Kidney glomerular epithelial cell (primary cell): Measurements from ENCODE around the gene FUT4.
A peak's percentile ranks its signal among the peaks of the same experiment; 100 is the strongest.
"Not testable (repeated sequence)": the region's sequence is repeated elsewhere in the genome, so short reads cannot be mapped to it uniquely, and the experiment has no call there.

Source experiments
- DNase-seq: peaks from one replicate; lab custom pipeline; 2025; lab: John Stamatoyannopoulos, UW

The FUT4 gene

DNA sequence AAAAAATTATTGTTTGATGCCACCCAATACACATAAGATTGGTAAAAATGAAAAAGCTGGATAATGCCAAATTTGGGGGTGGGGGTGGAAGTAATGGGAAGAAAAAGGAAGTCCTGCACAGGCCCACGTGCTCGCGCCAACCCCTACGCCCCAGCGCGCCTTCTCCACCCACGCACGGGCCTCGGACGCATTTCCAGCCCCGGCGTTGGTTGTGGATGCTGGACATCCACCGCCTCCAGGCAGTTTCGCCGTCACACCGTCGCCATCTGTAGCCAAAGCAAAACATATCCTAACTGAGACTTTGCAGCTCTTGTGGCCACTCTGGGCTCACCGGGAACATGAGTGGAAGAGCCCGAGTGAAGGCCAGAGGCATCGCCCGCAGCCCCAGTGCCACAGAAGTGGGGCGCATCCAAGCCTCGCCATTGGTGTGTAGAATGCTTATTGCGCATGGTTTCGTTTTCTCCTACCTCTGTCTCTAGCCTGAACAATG lies 23.5 kb downstream of the FUT4 start, which contains the start of gene PIWIL4:
PIWIL4 (plus strand) TSS at position 188 of the 490 bp plus-strand sequence; CDS start at position 339, 151 bp downstream.
- no peak for DNase-seq

DNA sequence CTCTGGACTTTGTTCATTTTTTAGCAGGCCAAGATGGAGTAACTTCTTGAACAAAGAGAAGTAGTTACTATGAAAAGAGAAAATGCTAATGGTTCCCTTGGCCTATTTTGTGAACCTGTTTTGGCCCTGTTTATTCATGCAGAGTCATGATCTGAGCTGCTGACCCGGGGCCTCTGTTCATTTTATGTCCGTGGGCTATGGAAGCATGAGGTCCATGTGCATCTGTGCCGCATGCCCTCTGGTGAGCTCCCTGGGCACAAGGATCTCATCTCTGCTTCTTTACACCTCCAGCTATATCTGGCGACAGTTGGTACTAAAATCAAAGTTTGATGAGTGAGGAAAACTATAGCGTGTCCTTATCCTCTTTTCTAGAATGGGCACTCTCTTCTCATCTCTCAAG lies 24.5 kb downstream of the FUT4 start:
- DNase-seq: no peak

GRCh38 chr11:94568717-94569116 lies 25.0 kb downstream of the FUT4 start:
- DNase-seq: no peak

DNA sequence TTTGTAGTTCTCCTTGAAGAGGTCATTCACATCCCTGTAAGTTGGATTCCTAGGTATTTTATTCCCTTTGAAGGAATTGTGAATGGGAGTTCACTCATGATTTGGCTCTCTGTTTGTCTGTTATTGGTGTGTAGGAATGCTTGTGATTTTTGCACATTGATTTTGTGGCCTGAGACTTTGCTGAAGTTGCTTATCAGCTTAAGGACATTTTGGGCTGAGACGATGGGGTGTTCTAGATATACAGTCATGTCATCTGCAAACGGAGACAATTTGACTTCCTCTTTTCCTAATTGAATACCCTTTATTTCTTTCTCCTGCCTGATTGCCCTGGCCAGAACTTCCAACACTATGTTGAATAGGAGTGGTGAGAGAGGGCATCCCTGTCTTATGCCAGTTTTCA lies 29.3 kb downstream of the FUT4 start:
- not testable (repeated sequence) for DNase-seq

DNA sequence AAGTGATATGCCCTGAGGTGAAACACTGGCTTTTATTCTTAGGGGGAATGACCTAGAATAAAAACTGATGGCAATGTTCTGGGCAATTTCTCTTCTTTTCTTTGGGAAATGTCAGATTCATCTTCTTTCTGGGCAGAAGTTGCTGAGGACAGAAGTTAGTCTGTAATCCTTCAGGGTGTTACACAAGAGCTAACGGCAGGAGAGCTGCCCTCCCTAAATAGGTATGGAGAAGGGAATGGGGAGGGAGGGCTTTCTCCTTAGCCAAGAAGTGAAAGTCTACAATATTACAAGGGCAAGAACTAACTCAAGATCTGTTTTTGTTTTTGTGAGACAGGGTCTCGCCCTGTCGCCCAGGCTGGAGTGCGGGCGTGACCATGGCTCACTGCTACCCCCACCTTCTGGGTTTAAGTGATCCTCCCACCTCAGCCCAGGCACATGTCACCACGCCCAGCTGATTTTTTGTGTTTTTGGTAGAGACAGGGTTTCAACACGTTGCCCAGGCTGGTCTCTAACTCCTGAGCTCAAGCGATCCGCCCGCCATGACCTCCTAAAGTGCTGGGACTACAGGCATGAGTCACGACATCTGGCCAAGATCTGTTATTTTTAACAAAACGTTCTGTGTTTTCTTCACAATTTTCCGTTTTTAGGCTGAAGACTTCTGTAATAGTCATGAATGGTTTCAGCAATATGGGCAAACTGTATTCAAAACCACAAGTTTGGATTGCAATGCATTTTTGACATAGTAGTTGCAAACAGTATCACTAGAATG lies 30.7 kb downstream of the FUT4 start:
- DNase-seq: no peak

GRCh38 chr11:94576306-94576705 lies 32.6 kb downstream of the FUT4 start:
- DNase-seq: no peak

DNA sequence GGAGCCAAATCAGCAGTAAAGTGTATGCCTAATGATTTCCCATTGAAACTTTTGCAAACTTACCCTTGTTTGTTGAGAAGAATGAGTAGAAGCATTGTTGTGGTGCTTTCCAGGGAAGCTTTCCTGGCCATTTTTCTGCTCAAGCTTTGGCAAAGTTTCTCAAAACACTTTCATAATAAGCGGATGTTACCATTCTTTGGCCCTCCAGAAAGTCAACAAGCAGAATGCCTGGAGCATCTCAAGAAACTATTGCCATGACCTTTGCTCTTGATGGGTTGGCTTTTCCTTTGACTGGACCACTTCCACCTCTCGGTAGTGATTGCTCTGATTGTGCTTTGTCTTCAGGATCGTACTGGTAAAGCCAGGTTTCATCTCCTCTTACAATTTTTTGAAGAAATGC lies 34.1 kb downstream of the FUT4 start:
- DNase-seq: no peak

DNA sequence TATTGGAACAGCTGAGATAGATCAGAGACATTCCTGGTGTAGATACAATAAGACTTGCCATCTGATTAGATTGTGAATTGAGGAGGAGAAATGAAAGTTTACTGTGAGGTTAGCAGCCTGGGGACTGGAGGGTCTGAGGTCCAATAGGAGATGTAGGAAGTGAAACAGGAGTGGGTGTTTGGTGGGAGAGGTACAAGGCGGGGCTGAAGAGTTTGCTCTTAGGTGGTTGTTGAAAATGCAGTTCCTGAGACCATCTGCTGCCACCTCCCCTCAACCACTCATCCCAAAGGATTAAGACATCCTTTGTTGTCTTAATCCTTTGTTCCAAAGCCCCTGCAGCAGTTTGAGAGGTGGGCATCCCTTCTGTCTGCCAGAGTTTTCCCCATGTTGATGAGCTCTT lies 38.2 kb downstream of the FUT4 start:
- no peak for DNase-seq

DNA sequence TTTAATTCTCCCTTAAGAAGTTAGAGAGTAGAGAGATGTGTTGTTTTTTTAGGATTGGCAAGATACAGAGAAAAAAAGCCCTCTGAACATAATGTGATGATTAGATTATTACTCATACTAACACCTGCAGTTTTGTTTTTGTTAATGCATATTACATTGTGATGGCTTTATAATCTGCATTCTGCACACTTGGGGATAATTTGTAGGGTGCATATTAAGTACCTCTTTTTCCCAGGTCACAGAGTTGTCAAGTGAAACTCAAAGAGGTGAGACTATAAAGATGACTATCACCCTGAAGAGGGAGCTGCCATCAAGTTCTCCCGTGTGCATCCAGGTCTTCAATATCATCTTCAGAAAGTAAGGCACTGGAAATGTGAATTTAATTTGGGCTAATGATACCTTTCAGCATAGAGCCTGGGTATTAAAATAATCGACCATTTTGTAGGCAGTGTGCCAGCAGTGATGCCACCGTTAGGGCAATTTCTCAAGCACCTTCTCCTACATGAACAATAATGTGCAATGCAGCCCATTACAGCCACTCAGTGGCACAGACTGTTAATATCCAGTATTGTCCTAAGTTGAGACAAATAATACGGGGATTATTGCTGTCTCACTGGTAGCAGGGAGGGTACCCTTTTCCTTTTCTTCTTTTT lies 39.6 kb downstream of the FUT4 start:
- DNase-seq: no peak

GRCh38 chr11:94583866-94584500 lies 40.3 kb downstream of the FUT4 start:
- no peak for DNase-seq

- DNase-seq: no peak
These were observed 41.3 kb downstream of the FUT4 start for GRCh38 chr11:94584978-94585377.

GRCh38 chr11:94585399-94585798 lies 41.7 kb downstream of the FUT4 start:
- DNase-seq: no peak

GRCh38 chr11:94586546-94586945 lies 42.8 kb downstream of the FUT4 start:
- no peak for DNase-seq

GRCh38 chr11:94586978-94587377 lies 43.3 kb downstream of the FUT4 start:
- DNase-seq: no peak

DNA sequence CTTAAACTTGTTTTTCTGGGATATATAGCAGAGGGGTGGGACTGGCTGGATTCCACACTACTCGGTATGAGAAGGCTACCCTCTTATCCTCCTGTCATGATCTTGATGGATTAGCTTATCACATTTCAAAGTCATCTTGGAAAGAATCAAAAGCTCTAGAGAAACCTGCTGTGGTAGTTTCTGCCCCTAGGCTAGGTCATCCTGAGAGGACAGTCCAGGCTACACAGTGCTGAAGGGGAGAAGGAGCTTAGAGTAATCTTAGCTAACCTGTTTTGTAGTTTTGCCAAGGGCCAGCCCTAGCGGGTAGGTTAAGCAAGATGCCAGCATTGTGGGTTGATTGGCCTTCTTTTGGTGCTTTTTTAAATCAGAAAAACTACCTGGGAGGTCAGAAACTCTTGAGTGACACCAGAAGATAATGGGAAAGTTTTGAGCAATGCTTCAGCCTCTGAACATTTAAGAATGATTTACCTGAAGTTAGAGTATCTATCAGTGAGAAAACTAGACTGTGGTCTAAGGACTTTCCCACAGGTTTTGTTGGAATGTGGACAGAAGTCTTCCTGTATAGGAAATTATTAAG lies 44.7 kb downstream of the FUT4 start:
- DNase-seq: no peak

- DNase-seq: no peak
These were observed 46.8 kb downstream of the FUT4 start for GRCh38 chr11:94590352-94591041.

- no peak for DNase-seq
These were observed 49.3 kb downstream of the FUT4 start for GRCh38 chr11:94593030-94593429.

GRCh38 chr11:94595076-94595475 lies 51.4 kb downstream of the FUT4 start:
- DNase-seq: no peak

- DNase-seq: peak; percentile 18
These were observed 54.2 kb downstream of the FUT4 start for GRCh38 chr11:94597896-94598295.
